ENCODE data around the gene RAB21.
"Not testable (repeated sequence)": the region's sequence is repeated elsewhere in the genome, so short reads cannot be mapped to it uniquely, and the experiment has no call there.

The RAB21 gene

DNA sequence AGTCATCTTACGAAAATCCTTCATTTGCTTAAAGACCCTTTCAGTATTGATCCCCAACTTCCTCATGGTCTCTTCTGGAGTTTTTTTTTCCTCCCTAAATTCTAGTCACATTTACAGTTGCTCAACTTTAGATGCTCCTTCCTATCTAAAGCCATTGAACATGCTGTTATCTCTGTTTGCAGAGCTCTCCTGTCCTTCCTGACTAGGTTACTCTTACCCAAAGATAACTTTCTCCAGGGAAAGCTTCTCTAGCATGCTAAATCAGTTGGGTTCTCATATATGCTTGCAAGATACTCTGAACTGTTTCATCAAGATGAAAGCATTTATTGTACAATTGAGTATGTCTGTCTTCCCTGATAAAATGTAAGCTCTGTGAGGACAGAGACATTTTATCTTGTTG is 1.8 kb upstream of the RAB21 start:
- no peak for DNase-seq (ENCODE audit: low read depth)

DNA sequence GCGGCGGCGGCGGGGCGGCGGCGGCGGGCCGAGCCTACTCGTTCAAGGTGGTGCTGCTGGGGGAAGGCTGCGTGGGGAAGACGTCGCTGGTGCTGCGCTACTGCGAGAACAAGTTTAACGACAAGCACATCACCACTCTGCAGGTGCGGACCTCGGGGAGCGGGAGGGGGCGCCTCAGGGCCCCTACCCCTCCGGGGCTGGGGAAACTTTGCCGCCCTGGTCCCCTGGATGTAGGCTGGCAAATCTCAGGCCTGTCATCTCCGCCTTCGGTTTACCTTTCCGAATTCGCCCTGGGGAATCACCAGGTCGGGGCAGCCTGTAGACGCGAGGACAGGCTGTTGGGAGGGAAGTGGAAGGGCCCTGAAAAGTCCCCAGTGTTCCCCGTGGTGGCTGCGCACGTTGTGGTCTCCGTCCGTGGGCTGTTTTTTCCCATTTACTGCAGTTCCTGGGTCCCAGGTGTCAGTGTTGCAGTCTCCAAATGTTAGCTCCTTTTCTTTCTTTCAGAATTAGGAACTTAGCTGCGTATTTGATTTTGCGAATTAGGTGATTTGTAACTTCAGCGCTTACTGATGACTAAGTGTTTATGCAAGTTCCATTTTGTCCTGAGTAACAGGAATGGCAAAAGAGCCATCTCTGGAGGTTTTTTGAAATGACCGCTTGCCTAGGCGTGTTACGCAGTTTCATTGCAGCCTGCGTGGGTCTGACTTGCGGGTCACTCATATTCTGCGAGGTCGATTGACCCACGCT is 656 bp downstream of the RAB21 start:
- peak; percentile 64 for DNase-seq (ENCODE audit: low read depth)

DNA sequence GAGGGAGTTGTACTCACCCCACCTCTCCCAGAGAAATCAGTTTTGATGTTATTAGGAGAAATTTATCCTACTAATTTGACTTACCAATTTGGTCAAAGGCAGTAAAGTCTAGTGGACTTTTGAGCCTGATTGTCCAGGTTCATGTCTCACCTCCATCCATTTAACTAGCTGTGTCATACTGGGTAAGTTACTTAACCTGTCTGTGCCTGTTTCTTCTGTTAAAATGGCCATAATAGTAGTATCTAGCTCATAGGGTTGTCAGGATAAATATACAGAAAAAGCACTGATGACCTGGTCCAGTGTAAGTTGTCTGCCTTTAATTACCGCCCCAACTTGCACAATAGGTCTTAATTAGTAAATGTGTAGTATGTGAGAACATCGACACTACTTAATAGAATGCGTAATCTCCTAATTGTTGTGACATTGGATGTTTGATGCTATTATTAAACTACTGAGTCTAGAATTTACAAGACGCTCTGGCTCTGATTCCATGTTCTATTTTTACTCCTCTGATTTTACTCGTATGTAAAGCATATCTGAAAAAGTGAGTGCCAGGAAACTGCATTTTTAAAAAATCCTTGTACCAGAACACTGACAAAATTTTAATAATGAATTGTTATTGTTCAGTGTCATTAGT is 1.5 kb downstream of the RAB21 start:
- DNase-seq (ENCODE audit: low read depth): no peak

DNA sequence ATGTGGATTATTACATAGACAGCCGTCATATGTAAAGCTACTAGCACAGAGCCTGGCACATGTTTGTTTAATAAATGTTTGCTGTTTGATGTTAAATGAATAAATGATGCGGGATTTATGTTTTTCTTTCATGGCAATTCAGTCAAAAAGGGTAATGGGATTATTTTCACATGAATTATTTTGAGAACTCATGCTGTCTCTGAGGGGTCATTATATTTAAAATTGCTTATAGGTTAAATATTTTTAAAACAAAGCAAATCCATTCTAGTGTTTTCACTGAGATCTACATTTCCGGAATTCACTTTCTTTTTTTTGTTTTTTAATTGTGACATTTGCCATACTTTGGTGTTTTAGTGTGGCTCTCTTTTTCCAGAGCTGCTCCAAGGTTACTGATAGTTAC is 5.3 kb downstream of the RAB21 start:
- no peak for DNase-seq (ENCODE audit: low read depth)

DNA sequence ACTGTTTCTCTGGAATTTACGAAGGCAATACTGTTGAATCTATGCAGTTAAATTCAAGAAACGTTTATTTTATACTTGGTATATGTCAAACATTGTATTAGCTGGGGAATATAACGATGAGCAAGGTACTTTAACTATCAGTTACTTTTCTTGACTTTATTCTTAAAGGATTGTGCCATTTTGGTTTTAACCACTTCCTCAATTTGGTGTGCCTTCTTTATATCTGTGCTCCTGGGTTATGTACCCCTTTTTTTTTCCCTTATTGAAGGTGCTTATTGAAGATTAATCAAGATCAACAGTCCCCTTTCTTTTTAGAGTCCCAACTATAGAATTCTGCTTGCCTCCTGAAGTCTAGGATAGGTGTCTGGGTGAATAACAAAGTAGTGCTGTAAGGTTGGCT is 5.8 kb downstream of the RAB21 start:
- DNase-seq (ENCODE audit: low read depth): no peak

DNA sequence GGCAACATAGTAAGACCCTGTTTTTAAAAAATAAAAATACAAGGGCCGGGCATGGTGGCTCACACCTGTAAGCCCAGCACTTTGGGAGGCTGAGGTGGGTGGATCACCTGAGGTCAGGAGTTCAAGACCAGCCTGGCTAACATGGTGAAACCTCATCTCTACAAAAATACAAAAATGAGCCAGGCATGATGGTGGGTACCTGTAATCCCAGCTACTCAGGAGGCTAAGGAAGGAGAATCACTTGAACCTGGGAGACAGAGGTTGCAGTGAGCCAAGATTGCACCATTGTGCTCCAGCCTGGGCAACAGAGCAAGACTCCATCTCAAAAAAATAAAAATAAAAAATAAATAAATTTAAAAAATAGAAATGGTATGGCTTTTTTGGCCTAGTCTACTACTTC is 6.7 kb downstream of the RAB21 start:
- DNase-seq (ENCODE audit: low read depth): not testable (repeated sequence)

DNA sequence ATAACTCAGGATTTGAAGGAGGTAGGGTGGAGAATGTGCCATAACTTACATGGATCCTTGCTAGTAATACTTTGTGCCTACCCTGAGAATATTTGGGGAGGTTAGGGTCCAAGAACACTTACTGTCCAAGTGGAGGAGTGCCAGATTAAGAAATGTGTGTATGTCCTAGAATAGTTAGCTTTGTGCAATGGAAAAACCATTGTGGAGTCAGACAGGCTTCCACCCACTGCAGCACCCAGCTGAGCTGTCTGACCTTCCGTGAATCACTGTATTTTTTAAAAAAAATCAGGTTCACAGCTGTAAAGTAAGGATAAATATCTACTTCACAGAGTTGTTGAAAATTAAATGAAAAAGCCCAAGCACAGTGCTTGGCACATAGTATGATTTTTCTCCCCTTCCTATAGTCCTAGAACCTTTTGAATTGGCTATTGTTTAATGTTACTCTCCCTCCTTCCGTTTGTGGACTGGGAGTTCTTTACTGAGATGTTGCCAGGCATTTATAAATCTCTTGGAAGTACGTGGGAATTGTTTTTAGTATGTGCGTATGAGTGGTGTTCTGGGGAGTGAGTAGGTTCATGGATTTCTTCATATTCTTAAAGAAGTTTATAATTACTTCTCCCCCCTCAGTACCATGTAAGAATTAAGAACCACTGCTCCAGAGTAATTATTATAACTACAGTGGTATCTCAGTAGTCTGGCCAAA is 9.2 kb downstream of the RAB21 start:
- peak; percentile 75 for DNase-seq (ENCODE audit: low read depth)

DNA sequence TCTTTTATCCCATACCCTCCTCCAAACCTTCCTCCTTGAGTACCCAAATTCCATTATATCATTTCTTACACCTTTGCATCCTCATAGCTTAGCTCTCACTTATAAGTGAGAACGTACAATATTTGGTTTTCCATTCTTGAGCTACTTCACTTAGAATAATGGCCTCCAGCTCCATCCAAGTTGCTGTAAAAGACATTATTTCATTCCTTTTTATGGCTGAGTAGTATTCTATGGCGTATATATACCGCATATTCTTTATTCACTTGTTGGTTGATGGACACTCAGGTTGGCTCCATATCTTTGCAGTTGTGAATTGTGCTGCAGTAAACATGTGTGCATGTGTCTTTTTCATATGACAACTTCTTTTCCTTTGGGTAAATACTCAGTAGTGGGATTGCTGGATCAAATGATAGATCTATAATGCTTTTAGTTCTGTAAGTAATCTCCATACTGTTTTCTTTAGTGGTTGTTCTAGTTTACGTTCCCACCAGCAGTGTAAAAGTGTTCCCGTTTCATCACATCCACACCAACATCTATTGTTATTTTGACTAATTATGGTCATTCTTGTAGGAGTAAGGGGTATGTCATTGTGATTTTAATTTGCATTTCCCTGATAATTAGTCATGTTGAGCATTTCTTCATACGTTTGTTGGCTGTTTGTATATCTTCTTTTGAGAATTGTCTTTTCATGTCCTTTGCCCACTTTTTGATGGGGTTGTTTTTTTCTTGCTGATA is 10.1 kb downstream of the RAB21 start:
- no peak for DNase-seq (ENCODE audit: low read depth)

DNA sequence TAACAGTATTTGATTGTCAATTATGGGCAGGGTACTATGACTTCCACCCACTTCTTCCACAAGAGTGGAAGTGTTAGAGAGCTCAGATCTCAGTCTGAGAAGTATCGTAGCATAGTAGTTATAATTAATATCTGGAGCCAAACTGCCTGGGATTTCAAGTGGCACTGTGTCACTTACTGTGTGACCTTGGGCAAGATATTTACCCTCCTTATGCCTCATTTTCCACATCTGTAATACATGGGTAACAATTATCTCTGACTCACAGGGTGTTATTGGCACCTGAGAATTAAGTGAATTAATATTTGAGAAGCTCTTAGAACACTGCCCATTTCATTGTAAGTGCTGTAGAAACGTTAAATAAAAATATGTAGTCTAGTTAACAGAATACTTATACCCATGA is 11.5 kb downstream of the RAB21 start:
- no peak for DNase-seq (ENCODE audit: low read depth)

DNA sequence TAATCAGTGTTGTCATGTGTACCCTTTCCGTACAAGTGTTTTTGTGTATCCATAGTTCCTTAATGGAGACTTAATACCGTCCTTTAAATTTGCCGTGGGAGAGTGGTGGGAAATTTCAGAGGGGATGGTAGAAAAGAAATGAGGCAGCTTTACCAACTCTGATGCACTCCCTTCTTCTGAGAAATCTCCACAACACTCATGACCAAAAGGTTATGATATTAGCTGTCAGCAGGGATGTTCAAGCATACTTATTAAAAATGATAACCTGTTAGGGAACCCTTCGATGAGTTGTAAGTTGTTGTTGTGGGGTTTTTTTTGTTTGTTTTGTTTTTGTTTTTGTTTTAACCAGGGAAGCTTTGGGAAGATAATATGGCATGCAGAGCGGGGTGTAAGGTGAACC is 12.5 kb downstream of the RAB21 start:
- no peak for DNase-seq (ENCODE audit: low read depth)

DNA sequence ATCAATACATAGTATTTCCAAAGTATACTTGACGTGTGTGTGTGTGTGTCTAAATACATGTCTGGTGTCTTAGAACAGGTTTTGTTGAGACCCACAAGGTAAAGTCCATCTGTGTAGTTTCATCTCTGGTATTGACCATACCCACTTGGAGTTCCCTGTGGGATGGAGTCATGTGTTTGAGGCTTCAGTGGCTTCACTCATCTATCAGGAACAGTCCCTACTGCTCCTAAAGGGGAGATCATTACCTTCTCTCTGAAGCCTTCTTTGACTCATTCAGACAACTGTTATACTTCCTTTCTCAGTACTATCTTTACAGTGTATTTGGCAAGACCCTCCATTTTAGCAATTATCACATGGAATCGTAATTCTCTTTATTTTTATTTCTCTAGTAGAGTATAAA is 14.2 kb downstream of the RAB21 start:
- DNase-seq (ENCODE audit: low read depth): no peak

DNA sequence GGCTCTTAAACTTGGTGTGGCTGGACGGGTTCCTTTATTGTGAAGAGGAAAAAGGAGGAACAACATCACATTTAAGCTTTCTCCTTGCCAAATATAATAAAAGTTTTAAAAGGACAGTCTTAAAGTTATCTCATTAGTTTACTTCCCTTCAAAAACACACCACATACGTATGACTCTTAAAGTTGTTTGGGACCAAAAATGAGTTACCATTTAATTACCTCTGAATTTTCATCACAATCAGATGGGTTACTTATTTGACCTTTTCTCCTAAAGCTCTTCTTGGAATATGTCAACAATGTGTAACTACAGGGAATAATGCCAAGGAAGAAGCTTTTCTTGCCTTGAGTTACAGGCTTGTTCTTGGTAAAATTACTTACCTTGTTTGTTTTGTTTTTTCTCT is 16.4 kb downstream of the RAB21 start:
- no peak for DNase-seq (ENCODE audit: low read depth)

DNA sequence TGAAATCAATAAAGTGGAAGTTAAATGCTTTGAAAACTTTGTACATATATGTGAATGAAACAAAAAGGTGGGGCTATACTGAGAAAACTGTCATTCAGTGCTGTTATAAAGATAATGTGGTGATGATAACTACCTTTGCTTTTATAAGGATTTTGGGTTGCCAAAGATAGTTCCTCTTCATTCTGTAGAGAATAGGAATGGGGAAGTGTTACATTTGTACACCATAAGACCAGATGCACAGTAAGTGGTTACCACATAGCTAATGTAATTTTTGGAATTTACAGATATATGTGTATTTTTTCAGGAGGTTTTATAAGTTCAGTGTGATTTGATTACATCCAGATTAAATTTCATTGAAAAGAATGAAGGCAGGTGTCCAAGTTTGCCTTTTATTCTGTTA is 18.1 kb downstream of the RAB21 start:
- DNase-seq (ENCODE audit: low read depth): no peak

DNA sequence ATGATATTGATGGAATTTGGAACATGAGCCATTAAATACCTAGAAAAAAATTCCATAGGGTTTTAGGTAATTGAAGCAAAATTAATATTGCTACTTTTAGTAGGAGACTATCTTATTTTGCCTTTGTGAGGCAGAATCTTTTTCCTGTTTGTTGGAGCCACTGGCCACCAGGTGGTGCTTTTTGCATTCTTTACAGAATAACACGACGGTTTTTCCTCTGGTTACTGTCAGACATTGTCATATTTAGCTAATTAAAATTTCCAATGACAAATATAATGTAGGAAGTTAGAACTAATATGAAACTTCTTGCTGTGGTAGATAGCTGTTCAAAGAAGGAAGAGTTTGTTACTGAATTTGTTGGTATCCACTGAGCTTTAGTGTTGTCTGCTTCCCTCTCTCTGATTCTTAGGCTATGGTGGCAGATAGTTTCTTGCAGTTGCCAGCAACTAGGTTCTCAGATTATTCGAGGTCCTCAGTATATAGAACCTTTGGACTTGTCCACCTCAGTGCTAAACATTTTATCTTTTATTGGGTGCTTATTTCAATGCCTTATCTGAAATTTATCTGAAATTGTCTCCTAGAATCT is 25.7 kb downstream of the RAB21 start:
- DNase-seq (ENCODE audit: low read depth): peak; percentile 46

DNA sequence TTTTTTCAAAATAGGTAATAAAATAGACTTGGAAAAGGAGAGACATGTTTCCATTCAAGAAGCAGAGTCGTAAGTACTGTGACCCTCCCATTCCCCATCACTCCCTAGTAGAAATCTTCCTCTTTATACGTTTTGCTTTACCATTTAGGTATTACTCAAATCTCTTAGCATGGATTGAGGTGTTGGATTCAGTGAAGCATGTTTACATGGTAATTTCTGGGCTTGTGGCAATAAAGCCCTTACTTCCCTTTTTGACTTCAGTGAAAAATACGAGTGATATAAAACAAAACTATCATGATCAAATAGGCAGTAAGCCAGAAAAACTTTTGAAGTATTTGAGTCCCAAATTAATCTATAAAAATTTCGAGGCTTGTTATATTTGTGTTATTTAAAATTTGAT is 27.4 kb downstream of the RAB21 start:
- DNase-seq (ENCODE audit: low read depth): no peak

DNA sequence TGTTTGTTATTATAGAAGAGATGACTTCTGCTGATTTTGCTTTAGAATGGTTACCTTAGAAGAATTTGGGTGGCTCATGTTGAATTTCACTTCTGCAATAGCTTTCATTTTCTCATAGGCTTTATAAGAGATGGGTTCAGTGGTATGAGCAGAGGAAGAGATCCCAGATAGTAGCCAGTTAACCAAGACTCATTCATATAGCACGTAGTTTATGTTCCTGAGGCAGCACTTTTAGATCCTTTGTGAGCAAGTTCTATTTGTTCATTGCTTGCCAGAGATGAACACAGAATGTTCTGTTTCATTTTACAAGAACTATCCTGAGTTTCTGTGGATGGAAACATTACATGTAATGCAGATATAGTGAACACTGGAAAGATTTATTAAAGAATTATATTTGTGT is 32.2 kb downstream of the RAB21 start:
- DNase-seq (ENCODE audit: low read depth): no peak

DNA sequence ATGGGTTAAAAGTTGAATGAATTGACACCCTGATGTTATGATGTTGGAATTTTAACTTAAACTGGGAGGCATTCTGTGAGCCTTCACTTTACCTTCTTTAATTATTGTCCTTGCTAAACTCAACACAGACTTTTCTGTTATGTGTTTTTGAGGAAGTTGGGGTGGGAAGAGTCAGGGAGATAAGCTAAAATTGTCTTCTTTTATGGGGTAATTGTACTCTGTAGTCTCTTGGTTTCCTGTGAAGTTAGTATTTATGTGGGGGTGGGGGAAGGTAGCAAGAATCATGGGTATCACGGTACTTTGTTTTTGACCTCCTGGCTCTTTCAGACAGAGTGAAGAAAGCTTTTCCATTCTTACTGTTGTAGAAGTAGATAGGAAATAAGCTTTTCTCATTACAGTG is 32.9 kb downstream of the RAB21 start:
- no peak for DNase-seq (ENCODE audit: low read depth)

DNA sequence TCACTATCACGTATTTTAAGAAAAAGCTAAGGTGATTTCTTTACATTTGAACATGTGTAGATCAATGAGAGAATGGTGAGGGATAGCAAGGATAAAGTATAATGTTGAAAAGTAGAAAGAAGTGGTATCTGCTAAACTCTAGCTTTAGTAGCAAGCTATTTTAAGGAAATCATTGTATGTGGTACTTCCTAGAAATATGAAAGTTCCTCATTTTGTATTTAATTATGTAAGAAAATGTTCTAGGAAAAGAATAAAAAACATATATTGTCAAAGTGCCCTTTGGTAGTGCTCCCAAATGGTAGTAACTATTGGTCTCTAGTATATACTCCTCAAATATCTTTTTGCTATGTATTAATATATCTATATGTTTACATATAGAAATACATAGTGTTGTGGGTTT is 35.7 kb downstream of the RAB21 start:
- no peak for DNase-seq (ENCODE audit: low read depth)

DNA sequence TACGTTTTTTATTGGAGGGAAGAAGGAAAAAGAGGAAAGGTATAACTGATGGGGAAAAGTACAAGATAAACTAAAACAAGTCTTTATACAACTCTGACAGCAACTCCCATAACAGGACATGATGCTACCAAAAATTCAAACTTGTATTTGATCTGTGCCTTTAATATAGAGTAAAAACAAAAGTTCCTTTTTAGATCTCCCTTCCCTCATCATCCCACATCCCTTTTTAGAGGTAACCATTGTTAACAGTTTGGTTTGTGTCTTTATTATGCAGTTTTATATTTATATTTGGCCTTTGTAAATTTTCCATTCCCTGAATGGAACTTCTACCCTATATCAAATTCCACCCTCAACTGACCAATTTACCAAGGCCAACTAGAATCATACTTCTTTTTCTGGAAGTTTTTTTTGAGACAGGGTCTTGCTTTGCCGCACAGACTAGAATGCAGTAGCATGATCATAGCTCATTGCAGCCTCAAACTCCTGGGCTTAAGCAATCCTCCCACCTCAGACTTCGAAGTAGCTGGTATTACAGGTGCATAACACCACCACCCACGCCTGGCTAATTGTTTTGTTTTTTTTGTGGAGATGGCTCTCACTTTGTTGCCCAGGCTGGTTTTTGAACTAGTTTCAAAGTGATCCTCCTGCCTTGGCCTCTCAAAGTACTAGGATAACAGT is 36.9 kb downstream of the RAB21 start:
- DNase-seq (ENCODE audit: low read depth): no peak

DNA sequence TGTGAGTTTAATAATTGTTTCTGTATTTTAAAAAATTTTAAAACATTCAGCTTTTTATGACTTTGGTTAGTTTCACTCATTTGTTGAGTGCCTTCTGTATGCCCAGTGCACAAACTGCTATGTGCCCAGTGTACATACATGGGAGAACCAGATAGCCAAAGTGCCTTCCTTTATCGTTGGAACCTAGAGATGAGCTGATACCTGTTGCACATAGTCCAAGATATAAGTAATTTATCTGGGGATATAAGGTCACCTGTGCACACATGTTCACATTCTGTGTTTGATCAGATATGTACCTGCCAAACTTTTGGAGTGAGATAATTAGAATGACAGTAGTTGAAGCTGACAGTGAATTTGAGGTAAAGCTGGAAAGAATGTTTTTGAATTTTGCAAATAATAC is 37.9 kb downstream of the RAB21 start:
- no peak for DNase-seq (ENCODE audit: low read depth)

DNA sequence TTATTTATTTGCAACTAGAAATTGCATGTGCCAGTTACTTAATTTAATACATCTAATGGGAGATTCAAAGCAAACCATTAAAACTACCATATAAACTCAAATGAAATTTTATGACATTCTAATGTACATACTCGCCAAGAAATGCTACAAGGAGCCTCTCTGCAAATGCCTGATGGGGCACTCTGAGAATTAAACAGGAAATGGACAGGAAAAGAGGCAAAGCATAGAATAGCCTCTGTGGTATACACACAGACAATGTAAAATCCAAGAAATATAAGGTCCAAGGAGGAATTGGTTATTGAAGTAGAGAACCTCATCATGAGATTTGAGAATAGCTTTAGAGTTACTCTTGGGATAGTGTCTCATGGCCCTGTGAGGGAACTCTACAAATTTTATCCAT is 41.2 kb downstream of the RAB21 start:
- no peak for DNase-seq (ENCODE audit: low read depth)

DNA sequence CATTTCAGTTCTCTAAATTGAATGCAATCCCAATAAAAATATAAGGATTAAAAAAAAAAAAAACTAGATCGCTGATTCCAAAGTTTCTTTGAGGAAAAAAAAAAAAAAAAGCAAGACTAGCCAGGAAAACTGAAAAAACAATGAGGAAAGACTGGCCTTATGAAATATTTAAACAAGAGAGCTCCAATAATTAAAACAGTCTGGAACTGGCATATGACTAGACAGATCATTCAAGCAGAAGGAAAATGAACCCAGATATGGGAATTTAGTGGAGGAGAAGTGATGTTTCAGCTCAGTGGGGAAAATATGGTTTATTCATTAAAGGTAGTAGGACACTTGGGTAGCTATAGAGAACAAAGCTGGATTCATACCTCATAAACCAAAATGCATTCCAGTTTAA is 42.9 kb downstream of the RAB21 start:
- no peak for DNase-seq (ENCODE audit: low read depth)
